MM.1S (cell line): ENCODE data around the gene SORCS2.

Experiments
- EZH2phosphoT487 ChIP-seq: fragments of 300-600 bp; sonication (generic); IDR thresholded peaks from 2 replicates; pipeline ENCODE4 v1.6.1; 2018; ENCODE audit warnings: antibody characterized with exemption, low read length
- TF ChIP-seq, protein P1 (sequence below): fragments of 300-600 bp; sonication (generic); IDR thresholded peaks from 2 replicates; pipeline ENCODE4 v1.5.1; 2016; ENCODE audit warnings: antibody characterized with exemption, low read length, mixed read lengths

DNA sequence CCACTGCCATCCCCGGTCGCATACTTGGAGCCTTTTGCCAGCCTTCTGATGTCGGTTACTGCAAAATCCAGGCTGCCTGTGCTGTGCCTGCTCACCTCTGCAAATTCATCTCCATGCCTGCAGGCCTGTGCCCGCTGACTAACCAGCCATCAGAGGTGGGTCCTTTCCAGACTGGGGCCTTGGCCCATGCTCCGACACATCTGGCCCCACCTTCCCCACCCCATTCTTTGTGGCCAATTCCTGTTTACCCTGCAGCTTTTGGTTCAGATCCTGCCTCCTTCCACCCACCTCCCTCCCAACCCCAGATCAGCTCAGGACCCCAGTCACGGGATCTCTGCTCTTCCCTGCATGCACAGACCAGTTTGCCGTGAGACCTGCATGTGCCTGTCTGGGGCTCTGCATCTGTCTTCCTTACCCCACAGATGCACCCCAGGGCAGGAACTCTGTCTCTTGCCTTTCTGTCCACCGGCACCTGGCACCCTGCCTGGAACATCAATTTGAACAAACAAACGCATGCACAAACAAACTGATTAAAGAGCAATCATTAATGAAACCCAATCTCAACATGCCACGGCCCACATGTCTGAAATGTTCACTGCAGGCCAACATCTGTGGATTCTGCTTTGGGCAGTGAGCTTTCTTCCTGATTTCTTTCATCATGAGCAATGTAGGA, 355.2 kb downstream of the SORCS2 start:
- TF ChIP-seq, protein P1, sequence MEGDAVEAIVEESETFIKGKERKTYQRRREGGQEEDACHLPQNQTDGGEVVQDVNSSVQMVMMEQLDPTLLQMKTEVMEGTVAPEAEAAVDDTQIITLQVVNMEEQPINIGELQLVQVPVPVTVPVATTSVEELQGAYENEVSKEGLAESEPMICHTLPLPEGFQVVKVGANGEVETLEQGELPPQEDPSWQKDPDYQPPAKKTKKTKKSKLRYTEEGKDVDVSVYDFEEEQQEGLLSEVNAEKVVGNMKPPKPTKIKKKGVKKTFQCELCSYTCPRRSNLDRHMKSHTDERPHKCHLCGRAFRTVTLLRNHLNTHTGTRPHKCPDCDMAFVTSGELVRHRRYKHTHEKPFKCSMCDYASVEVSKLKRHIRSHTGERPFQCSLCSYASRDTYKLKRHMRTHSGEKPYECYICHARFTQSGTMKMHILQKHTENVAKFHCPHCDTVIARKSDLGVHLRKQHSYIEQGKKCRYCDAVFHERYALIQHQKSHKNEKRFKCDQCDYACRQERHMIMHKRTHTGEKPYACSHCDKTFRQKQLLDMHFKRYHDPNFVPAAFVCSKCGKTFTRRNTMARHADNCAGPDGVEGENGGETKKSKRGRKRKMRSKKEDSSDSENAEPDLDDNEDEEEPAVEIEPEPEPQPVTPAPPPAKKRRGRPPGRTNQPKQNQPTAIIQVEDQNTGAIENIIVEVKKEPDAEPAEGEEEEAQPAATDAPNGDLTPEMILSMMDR: no peak
- TF ChIP-seq EZH2phosphoT487: no peak
